Measurements from ENCODE around the gene USP46.

USP46 gene

DNA sequence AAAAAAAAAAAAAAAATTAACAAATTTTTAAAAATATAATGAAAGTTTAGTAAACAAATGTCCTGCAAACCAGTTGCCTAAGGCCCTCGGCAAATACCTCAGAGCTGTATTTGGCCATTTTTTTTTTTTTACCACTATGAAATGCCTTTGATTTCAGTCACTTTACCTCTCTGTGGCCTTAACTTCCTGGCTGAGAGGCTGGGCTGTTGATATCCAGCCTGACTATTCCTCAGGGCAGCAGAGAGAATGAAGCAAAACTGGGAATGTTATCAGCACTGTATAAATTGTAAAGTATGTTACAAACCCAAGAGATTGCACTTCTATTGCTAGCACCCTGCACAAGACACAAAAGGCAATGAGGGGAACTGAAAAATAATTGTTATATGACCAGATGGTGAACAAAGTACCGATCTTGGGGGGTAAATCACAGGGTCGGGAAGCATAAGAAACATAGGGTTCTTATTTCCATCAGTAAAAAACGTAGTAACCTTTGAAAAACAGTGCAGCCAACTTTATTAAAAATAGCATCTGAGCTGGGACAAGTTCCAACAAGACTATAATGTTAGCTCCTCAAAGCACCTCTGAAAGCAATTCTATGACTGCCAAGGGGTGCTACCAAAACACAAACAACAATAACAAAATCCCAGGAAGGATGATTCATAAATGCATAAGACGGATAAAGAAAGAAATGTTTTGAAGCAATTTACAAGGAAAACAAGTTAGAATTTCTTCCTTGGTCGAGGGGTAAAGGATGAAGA lies 18.1 kb downstream of the USP46 start:
- no peak overlapping the region for H3K4me3 ChIP-seq (ENCODE audit: low read length)

DNA sequence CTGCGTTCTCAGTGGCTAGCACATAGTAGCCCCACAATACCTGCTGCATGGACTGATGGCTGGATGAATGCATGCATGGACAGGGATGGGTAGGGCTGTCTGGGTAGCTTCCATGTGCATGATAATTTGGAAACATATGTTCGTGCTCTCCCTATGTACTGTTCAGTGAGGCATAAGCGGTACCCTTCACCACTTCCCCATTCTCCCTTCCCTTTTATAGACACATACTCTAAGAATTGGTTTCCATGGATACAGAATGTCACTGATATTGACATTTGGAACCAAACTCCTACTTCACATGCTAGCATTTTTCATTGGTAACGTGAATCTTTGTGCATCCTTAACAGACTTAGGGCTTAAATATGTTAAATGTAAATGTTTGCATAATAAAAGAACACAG lies 20.4 kb downstream of the USP46 start:
- H3K4me3 ChIP-seq (ENCODE audit: low read length): no peak overlapping the region
- DNase-seq (ENCODE audit: low read depth): no peak
- no peak for TF ChIP-seq CTCF (IDR thresholded peaks at IDR 0.05; ENCODE audit: insufficient read depth, low read depth, low read length, missing control alignments)

More for the DNA sequence above, 18.1 kb downstream of the USP46 start:
- DNase-seq (ENCODE audit: low read depth): peak; percentile 83
- no peak for TF ChIP-seq CTCF (IDR thresholded peaks at IDR 0.05; ENCODE audit: insufficient read depth, low read depth, low read length, missing control alignments)

DNA sequence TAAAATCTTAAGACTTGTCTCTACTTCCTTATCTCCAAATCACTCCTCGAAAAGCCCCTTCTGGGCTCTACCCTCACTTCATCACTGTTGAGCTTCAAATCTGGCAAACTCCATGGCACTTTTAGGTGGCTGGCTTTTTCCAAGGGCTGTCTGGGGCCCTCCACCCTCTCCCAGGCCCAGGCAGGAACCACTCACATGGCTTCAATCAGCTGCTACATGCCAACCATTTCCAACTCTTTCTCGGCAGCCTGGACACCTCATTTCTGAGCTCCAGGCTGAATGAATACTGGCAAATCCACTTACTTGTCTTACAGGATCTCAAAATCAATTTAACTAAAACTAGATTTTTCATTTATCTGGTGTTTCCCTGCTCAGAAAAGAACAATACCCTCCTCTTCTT lies 22.0 kb downstream of the USP46 start:
- no peak for TF ChIP-seq CTCF (IDR thresholded peaks at IDR 0.05; ENCODE audit: insufficient read depth, low read depth, low read length, missing control alignments)
- no peak for DNase-seq (ENCODE audit: low read depth)
- H3K4me3 ChIP-seq (ENCODE audit: low read length): no peak overlapping the region

GRCh38 chr4:52635560-52635959 lies 23.5 kb downstream of the USP46 start:
- TF ChIP-seq CTCF (IDR thresholded peaks at IDR 0.05; ENCODE audit: insufficient read depth, low read depth, low read length, missing control alignments): no peak
- no peak overlapping the region for H3K4me3 ChIP-seq (ENCODE audit: low read length)
- no peak for DNase-seq (ENCODE audit: low read depth)

DNA sequence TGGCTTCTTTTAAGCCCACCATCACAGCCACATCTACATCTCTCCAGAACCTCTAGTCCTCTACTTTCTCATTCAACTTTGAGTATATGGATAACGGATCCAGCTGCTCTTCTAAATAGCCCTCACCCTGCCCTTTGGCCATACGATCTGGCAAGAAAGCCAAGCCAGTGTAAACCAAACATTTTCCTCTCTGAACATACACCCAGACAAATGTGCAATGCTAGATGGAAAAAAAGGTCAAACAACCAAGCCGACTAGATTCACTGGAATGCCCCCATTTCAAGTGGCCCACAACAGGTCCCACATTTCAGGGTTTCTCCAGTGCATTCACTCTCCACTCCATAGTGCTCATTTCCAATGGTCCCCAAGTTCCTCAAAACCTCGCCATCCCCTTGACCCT lies 24.0 kb downstream of the USP46 start:
- TF ChIP-seq CTCF (IDR thresholded peaks at IDR 0.05; ENCODE audit: insufficient read depth, low read depth, low read length, missing control alignments): no peak
- DNase-seq (ENCODE audit: low read depth): no peak
- H3K4me3 ChIP-seq (ENCODE audit: low read length): no peak overlapping the region

GRCh38 chr4:52633846-52634245 lies 25.3 kb downstream of the USP46 start:
- TF ChIP-seq CTCF (IDR thresholded peaks at IDR 0.05; ENCODE audit: insufficient read depth, low read depth, low read length, missing control alignments): no peak
- no peak overlapping the region for H3K4me3 ChIP-seq (ENCODE audit: low read length)
- DNase-seq (ENCODE audit: low read depth): no peak

DNA sequence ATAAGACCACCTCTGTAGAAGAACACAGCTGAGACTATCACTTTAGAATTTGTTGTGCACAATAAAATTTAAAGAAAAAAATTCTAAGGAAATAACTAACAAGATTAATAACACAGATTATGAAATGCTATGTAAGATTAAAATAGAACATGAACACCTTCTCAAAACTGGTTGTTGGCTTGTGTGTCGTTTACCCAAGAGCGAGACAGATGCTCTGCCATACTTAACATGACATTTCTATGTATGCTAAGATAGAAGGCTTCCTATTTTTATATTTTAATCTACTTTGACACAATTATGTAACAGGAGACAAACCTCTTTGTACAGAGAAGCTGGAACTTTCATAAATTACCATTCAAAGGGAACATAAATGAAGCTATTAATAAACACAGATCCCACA lies 30.1 kb downstream of the USP46 start:
- no peak overlapping the region for H3K4me3 ChIP-seq (ENCODE audit: low read length)
- TF ChIP-seq CTCF (IDR thresholded peaks at IDR 0.05; ENCODE audit: insufficient read depth, low read depth, low read length, missing control alignments): no peak
- DNase-seq (ENCODE audit: low read depth): no peak
